Measurements from ENCODE around the gene LAMA5. TPM values are rescaled to one million over a fixed set of nuclear protein-coding genes. Genes with fewer than 3 reads are reported as not detected.

The LAMA5 gene
- polyA plus RNA-seq, 1 donor = 96.2 TPM

- no peak for DNase-seq
Observed at GRCh38 chr20:62314711-62315302, 52.3 kb downstream of the LAMA5 start.

DNA sequence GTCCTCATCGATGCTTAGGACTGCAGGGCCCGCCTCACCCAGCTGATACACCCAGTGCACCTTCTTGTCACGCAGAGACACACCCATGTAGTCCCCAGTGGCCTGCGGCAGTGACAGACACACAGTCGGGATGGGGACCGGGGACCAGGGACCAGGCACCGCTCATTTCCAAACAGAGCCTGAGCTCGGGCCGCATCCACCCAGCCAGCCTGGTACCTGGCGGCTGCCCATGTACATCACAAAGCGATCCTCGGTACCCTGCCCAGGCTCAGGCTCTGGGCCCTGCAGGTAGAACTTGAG, 52.8 kb downstream of the LAMA5 start:
- no peak for DNase-seq

DNA sequence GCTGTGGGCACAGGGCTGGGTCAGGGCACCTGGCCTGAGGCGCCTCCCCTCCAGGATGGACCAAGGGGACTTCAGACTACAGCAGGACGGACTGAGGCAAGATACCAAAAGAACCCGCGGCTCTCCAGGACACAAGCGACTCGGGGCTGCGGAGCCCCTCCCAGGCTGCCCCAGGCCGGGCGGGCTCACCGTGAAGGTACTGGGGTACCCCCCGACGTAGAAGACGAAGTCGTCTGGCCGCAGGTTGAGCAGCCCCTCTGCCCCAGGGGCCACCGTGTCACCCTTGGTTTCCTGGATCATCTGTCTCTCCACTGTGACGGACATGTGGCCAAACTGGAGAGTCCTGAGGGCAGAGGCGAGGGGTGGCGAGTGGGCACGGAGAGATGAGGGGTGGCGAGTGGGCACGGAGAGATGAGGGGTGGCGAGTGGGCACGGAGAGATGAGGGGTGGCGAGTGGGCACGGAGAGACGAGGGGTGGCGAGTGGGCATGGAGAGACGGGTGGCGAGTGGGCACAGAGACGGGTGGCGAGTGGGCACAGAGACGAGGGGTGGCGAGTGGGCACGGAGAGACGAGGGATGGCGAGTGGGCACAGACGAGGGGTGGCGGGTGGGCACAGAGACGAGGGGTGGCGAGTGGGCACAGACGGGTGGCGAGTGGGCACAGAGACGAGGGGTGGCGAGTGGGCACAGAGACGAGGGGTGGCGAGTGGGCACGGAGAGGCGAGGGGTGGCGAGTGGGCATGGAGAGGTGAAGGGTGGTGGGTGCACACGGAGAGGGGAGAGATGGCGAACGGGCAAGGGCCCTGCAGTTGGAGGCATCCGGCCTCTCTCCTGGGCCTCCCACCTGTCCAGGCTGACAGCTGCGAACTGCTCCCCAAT, 53.4 kb downstream of the LAMA5 start:
- no peak for DNase-seq

- no peak for DNase-seq
Observed at GRCh38 chr20:62313021-62313420, 54.1 kb downstream of the LAMA5 start.

- DNase-seq = no peak
Observed at GRCh38 chr20:62312662-62312977, 54.5 kb downstream of the LAMA5 start.

DNA sequence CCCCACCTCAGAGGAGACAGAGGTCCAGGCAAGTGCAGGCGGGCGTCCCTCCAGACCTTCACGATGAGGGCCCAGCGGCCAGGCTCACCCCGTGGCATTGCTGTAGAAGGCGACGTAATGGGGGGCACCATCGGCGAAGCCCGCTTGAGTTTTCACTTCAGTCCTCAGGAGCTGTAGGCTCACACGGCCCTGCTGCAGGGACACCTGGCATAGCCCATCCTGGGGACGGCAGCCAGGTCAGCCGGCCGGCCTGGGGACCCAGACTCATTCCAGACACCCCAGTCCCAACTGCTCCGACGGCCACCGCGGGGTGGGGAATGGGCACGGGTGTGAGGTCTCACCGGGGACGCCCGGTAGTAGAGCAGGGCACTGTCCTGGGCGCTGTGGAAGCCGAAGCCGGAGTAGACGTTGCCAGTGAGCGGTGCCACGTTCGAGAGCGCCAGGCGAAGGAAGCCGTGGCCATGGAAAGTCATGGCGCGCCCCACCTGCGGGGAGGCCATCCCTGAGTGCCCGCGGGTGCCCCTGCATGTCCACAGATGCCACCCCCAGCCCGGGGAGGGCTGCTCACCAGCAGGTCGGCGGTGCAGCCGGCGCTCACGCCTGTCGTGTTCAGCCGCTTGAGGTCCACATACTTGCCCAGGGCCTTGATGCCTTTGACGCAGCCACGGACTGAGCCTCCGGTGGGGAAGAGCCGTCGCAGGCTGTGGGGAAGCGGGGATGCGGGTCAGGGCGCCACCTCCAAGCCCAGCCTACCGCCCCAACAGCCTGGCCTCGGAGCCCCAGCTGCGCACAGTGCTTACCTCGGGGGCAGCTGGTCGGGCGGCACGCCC, 55.1 kb downstream of the LAMA5 start:
- DNase-seq = no peak

DNA sequence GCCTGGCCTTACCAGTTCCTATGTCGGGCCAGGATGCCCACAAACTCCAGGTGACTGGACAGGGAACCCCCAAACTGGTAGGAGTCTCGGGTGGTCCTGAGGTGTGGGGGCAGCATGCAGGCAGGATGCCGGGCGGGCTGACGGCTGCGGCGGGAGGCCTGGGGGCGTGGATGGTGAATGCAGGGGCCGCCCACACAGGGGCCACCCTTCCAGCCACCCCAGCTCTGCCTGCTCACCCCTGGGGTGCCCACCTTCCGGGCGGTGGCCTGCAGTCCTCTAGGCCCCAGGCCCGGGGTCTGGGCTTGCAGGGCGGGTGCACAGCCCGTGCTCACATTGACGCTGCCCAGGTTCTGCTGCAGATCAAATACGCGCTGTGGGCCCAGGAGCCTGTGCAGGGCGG, 56.0 kb downstream of the LAMA5 start:
- DNase-seq = no peak

GRCh38 chr20:62310757-62311121, 56.4 kb downstream of the LAMA5 start:
- no peak for DNase-seq

GRCh38 chr20:62309947-62310756, 57.0 kb downstream of the LAMA5 start:
- no peak for DNase-seq

GRCh38 chr20:62309198-62309944, 57.7 kb downstream of the LAMA5 start:
- DNase-seq = no peak

- no peak for DNase-seq
Observed at GRCh38 chr20:62308102-62308822, 58.9 kb downstream of the LAMA5 start.

GRCh38 chr20:62307226-62308101, 59.6 kb downstream of the LAMA5 start:
- DNase-seq = no peak

DNA sequence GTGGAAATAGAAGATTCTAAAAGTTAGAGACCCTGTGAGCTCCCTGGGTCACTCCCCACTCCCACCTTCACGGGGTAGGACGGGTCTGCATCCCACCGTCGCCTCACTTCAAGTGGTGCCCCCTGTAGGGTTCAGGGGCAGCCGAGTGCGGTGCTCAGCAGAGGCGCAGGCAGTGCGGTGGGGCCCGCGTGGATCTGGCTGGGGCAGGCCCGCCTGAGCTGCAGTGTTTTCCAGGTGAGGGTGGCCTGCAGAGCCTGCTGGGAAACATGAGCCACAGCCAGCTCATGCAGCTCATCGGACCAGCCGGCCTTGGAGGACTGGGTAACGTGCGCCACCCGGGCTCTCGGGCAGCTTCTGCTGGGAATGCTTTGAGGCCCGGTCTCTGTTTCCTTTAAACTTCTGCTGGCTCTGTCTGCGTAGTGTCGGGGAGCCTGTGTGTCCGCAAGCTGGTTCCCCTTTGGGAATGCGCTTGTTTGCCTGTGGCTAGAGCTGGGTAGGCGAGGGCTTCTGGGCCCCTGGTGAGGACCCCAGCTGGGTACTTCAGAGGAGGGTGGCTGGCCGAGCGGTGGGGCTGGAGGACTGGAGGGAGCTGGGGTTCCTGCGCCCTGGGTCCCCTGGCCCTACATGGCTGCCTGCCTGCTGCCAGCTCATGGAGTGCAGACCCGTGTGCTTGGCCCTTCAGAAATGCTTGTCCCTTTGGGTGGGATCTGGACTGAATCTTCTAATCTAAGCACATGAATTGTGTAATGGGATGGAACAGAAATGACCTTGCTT, 60.5 kb downstream of the LAMA5 start:
- DNase-seq = no peak

GRCh38 chr20:62305765-62306413, 61.2 kb downstream of the LAMA5 start:
- DNase-seq = no peak

- DNase-seq = no peak
Observed at GRCh38 chr20:62305149-62305764, 61.9 kb downstream of the LAMA5 start.

DNA sequence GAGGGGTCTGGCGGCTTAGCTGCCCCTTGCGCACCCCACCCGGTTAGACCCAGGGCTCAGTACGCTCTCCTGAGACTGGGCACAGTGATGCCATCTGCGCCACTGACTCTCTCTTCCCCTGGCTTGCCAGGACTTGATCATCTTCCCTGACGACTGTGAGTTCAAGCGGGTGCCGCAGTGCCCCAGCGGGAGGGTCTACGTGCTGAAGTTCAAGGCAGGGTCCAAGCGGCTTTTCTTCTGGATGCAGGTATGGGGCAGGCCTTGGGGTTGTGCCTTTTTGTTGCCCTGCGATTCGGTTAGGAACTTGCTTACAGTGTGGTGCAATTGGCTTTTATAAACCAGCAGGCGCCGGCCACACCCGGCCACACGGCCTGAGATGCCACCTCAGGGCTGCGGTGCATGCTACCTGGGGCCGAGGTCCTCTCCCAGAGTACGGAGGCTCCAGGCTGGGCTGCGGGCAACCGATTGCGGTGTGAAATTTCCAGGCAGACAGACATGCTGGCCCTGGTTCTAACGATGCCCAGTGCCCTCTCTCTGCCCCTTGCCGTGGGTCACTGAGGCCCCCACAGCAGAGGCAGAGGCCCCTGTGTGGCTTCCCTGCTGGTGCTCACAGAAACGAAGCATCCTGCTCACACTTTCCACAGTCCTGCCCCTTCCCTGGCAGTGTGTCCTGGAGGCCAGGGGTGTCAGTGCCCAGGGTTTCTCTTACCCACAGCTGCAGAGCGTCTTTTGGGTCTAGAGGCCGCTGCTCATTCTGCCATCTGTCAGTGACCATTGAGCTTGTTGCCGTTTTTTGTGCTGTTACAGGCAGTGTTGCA, 62.6 kb downstream of the LAMA5 start:
- DNase-seq = no peak

Data from hindlimb muscle (tissue), 1 donor.